T1000 (cell line): ENCODE data around the gene RNF180.
"Not testable (repeated sequence)": the region's sequence is repeated elsewhere in the genome, so short reads cannot be mapped to it uniquely, and the experiment has no call there.

Experiments
- DNase-seq: peaks from one replicate; lab custom pipeline; 2025; ENCODE audit warnings: mixed read lengths; lab: John Stamatoyannopoulos, UW

Gene RNF180

DNA sequence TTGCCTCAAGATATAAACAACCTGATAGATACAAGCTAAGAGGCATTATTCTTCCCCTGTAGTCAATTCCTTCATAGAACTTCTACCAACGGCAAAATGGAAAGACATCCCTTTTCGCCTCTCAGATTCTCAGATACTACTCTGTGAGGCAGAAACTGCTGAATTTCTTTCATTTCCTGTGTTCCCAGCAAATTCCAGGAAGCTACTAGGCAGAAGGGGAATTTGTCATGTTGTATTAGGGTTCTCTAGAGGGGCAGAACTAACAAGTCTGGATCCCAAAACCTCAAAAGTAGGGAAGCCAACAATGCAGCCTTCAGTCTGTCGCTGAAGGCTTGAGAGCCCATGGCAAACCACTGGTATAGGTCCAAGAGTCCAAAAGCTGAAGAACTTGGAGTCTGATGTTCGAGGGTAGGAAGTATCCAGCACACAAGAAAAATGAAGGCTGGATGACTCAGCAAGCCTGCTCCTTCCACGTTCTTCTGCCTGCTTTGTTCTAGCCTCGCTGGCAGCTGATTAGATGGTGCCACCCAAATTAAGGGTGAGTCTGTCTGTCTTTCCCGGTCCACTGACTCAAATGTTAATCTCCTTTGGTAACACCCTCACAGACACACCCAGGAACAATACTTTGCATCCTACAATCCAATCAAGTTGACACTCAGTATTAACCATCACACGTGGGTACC is 15.2 kb downstream of the RNF180 start:
- no peak for DNase-seq

DNA sequence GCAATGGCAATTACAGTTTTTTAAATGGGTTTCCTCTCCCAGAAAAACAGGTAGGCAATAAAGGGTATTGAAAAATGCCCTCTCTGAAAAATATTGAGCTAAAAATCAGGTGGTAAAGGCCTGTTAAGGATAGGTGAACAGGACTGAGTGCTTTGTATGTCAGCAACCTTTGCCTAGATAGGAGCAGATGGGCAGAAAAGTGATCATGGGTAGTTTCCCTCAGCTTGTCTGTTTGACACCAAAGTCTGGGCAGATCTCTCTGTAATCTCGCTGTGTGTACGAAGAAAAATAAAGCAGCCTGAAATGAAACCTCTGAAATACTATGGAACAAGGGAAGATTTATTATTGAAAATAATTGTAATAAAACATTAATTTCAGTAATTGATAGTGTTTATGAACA is 15.8 kb downstream of the RNF180 start:
- DNase-seq, result no peak

DNA sequence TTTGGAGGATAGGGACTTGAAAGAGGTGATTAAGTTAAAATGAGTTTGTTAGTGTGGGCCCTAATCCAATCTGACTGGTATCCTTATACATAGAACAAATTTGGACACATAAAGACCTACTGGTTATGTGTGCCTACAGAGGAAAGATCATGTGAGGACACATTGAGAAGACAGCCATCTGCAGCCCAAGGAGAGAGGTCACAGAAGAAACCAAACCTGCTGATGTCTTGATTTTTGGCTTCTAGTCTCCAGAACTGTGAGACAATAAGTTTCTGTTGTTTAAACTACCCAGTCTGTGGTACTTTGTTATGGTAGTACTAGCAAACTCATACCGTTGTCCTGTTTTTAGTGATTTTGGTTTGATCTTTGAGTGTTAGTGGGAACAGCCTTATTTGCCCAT is 18.3 kb downstream of the RNF180 start:
- no peak for DNase-seq

GRCh38 chr5:64184832-64185231 is 19.2 kb downstream of the RNF180 start:
- no peak for DNase-seq

GRCh38 chr5:64188776-64189175 is 23.1 kb downstream of the RNF180 start:
- no peak for DNase-seq

- DNase-seq, result no peak
These were observed 25.1 kb downstream of the RNF180 start for GRCh38 chr5:64190562-64191306.

DNA sequence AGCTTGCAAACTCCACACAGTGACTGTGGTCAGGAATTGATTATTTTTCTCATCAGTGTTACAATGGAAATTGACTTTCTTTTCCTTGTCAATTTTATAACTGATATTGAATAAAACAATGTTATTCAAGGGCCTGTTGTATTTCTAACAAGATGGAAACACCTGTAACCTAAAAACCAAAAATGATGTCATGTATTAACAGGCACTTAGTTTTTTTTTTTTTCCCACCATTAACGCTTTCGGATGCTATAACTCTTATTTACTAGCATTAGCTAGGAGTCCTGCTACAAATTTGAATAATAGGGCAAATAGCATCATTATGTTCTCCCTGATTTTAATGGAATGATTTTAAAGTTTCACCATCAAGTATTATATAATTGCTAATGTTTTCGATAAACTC is 30.3 kb downstream of the RNF180 start:
- DNase-seq, result no peak

DNA sequence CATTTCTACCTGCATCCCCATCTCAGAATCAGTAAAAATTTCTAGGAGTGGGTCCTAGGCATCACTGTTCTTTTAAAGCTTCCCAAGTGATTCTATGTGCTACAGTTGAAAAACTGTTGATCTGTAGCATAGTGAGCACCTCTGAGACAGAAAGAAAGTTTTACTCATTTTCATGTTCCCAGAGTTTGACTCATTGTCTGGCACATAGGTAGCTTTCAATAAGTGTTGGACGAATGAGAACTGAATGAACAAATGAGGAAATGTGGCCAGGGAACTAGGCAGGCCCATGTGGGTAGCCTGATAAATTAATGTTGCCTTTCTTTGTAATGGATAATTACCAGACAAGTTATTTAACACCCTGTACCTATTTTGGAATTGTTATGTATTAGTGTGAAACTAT is 33.8 kb downstream of the RNF180 start:
- no peak for DNase-seq

DNA sequence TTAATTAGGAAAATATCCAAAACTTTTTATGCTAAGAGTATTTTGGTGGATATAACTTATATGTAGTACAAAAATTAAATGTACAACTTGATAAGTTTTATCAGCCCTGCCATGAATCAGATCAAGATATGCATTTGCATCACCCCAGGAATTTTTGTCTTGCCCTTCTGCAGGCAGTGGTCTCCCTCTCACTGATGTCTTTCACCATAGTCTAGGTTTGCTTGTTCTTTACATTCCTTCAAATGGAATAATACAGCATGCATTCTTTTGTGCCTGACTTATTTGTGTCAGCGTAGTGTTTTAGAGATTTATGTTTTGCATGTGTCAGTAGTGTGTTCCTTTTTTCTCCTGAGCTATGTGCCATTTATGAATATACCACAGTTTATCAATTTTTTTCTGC is 36.4 kb downstream of the RNF180 start:
- no peak for DNase-seq

GRCh38 chr5:64206653-64207052 is 41.0 kb downstream of the RNF180 start:
- DNase-seq, result no peak

DNA sequence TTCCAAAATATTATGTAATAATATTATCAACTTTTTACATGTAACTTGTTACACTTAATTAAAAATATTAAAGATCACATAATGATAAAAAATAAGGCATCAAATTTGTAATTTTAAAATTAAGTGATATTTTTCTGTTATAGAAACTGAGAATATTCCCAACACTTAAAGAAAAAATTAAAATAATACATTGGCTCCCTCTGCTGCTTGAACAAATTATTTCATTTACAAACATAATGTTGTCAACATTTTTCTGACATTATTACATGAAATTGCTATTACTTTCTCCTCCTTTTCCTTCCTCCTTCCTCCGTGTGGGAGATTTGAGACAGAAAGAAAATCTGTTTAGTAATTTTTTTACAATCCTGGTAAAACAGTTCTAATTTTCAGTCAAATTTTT is 42.3 kb downstream of the RNF180 start:
- DNase-seq, result no peak

- DNase-seq, result no peak
These were observed 43.7 kb downstream of the RNF180 start for GRCh38 chr5:64209353-64209752.

- DNase-seq, result peak; percentile 27
These were observed 45.2 kb downstream of the RNF180 start for GRCh38 chr5:64210866-64211265.

DNA sequence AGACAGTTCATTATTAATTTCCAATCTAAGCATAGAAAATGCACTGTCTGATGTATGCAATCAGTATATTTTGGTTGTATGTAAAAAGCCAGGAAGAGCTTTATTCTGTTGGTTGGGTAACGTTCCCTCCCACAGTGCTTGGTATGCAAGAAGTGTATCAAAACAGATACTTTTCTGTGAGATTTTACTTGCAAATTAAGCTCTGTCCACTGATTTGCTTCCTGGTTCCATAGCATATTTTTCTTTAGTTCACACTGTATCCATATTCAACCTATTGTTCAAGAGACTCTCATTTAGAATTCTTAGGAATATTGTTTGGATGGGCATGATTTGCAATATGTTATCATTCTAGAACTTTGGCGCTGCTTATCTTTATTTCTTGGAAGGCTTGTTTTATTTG is 47.4 kb downstream of the RNF180 start:
- no peak for DNase-seq

- no peak for DNase-seq
These were observed 47.9 kb downstream of the RNF180 start for GRCh38 chr5:64213531-64213930.

GRCh38 chr5:64214132-64214531 is 48.5 kb downstream of the RNF180 start:
- no peak for DNase-seq

GRCh38 chr5:64221911-64222310 is 56.3 kb downstream of the RNF180 start:
- no peak for DNase-seq

DNA sequence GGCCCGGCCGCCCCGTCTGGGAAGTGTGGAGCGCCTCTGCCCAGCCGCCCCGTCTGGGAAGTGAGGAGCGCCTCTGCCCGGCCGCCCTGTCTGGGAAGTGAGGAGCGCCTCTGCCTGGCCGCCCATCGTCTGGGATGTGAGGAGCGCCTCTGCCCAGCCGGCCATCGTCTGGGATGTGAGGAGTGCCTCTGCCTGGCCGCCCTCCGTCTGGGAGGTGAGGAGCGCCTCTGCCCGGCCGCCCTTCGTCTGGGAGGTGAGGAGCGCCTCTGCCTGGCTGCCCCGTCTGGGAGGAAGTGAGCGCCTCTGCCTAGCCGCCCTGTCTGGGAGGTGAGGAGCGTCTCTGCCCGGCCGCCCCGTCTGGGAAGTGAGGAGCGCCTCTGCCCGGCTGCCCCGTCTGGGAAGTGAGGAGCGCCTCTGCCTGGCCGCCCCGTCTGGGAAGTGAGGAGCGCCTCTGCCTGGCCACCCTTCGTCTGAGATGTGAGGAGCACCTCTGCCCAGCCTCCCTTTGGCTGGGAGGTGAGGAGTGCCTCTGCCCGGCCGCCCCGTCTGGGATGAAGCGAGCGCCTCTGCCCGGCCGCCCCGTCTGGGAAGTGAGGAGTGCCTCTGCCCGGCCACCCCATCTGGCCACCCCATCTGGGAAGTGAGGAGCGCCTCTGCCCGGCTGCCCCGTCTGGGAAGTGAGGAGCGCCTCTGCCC is 59.8 kb downstream of the RNF180 start:
- not testable (repeated sequence) for DNase-seq

DNA sequence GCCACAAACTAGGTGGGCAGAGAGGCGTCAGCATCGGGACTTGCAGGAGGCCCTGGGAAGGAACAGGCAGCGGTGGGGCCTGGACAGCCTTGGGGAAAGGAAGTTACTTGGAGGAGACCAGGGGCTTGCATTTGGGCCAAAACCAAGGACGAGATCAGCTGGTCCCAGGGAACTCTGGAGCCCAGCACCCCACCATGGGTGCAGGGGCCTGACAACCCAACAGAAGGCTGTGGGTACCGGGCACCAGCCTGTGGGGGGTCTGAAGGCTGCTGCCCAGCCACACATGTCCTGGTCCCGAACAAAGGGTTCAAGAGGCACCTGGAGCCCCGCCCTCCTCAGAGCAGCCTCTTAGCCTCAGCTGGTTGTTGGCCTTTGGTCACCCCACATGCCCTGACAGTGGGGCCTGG is 61.5 kb downstream of the RNF180 start:
- not testable (repeated sequence) for DNase-seq

- no peak for DNase-seq
These were observed 63.6 kb downstream of the RNF180 start for GRCh38 chr5:64229163-64229774.

GRCh38 chr5:64260756-64261155 is 95.1 kb downstream of the RNF180 start:
- no peak for DNase-seq

- DNase-seq, result no peak
These were observed 103.5 kb downstream of the RNF180 start for GRCh38 chr5:64269164-64269563.

DNA sequence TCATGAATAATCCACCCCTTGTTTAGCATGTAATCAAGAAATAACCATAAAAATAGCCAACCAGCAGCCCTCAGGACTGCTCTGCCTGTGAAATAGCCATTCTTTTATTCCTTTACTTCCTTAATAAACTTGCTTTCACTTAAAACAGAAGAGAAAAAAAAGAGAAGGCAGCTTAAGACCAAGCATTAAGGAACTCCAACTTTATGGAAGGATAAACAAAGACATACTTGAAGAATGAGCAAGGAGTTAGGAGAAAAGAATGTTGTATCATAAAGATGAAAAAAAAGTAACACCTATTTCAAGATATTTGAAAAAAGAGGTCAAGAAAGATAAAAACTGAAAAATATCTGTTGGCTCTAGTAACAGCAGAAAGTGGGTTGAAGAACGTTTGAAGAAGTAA is 107.6 kb downstream of the RNF180 start:
- DNase-seq, result no peak
